Keratinocyte (primary cell): ENCODE measurements around the gene FZR1. TPM values are rescaled to one million over a fixed set of nuclear protein-coding genes. Genes with fewer than 3 reads are reported as not detected.

Source experiments
- DNase-seq: peaks from one replicate; pipeline ENCODE4 v3.0.0-alpha.2; 2011; ENCODE audit warnings: low read depth, missing footprints, low spot score
- FAIRE-seq: peaks from 2 replicates; lab custom pipeline; 2011; peaks lifted over from hg19 to GRCh38; lab: Jason Lieb, UNC
- H2AFZ ChIP-seq: 2 replicates; pipeline ENCODE4 v1.6.0; 2012; ENCODE audit warnings: low read length, control low read depth, inconsistent platforms; ENCODE audit not compliant: control insufficient read depth
- H3K27ac ChIP-seq: 2 replicates; pipeline ENCODE4 v1.5.1; 2011; ENCODE audit warnings: low read length; ENCODE audit not compliant: control insufficient read depth, insufficient read depth
- H3K27me3 ChIP-seq: 3 replicates; pipeline ENCODE4 v1.6.0; 2011; ENCODE audit warnings: low read length; ENCODE audit not compliant: control insufficient read depth, insufficient read depth; ENCODE audit errors: extremely low read depth
- H3K36me3 ChIP-seq, 2 experiments: 2 replicates in 1 of 2; 3 replicates in 1 of 2; pipeline ENCODE4 v1.5.1; 2011; ENCODE audit warnings: low read length in 2 of 2, mild to moderate bottlenecking in 1 of 2; ENCODE audit not compliant: control insufficient read depth in 2 of 2, insufficient read depth in 2 of 2; ENCODE audit errors: extremely low read depth in 1 of 2
- H3K4me1 ChIP-seq: 3 replicates; pipeline ENCODE4 v1.5.1; 2011; ENCODE audit warnings: low read length; ENCODE audit not compliant: control insufficient read depth, insufficient read depth; ENCODE audit errors: extremely low read depth
- H3K4me2 ChIP-seq: 3 replicates; pipeline ENCODE4 v1.6.0; 2011; ENCODE audit warnings: low read depth, low read length; ENCODE audit not compliant: control insufficient read depth, insufficient read depth; ENCODE audit errors: extremely low read depth
- H3K4me3 ChIP-seq, 3 experiments: fragments of 200-600 bp in 1 of 3; sonication (generic) in 1 of 3; 2 replicates in 2 of 3; 3 replicates in 1 of 3; pipeline ENCODE4 v1.5.1; 2011 to 2016; ENCODE audit warnings: low read length in 3 of 3, mild to moderate bottlenecking in 3 of 3, control low read depth in 2 of 3, inconsistent platforms in 1 of 3, low read depth in 1 of 3, mixed read lengths in 1 of 3, mixed run types in 1 of 3, moderate library complexity in 1 of 3; ENCODE audit not compliant: control insufficient read depth in 2 of 3, insufficient read depth in 2 of 3; ENCODE audit errors: extremely low read depth in 1 of 3
- H3K79me2 ChIP-seq: 2 replicates; pipeline ENCODE4 v1.6.0; 2012; ENCODE audit warnings: low read length; ENCODE audit not compliant: control insufficient read depth, insufficient read depth
- H3K9ac ChIP-seq: 3 replicates; pipeline ENCODE4 v1.6.0; 2011; ENCODE audit warnings: low read length; ENCODE audit not compliant: control insufficient read depth, insufficient read depth; ENCODE audit errors: extremely low read depth
- H3K9me1 ChIP-seq: 3 replicates; pipeline ENCODE4 v1.6.0; 2011; ENCODE audit warnings: low read length; ENCODE audit not compliant: control insufficient read depth, insufficient read depth; ENCODE audit errors: extremely low read depth
- H3K9me3 ChIP-seq: 2 replicates; pipeline ENCODE4 v1.5.1; 2012; ENCODE audit warnings: low read depth, low read length; ENCODE audit not compliant: control insufficient read depth
- H4K20me1 ChIP-seq: 3 replicates; pipeline ENCODE4 v1.6.0; 2011; ENCODE audit warnings: low read length; ENCODE audit not compliant: control insufficient read depth, insufficient read depth; ENCODE audit errors: extremely low read depth
- EZH2 ChIP-seq: IDR thresholded peaks from one replicate; pipeline ENCODE4 v1.6.1; 2012; ENCODE audit warnings: inconsistent platforms, mild to moderate bottlenecking, low read length, moderate library complexity
- dilution Hi-C: fragments of 300-500 bp; cut with MboI; formaldehyde crosslinking; loops from one replicate; pipeline ENCODE4 v1.7.0; 2020; ENCODE audit warnings: low sequenced_read_pairs; ENCODE audit not compliant: extremely low pct_ligation_motif_present
- polyA plus RNA-seq, 5 experiments: library from polyadenylated mRNA; depleted of rRNA in 3 of 5; stranded (reverse) in 3 of 5; stranded (forward) in 1 of 5; unstranded in 1 of 5; fragments of >200 nt; gene quantifications; 1 replicate in 1 of 5; 2 replicates in 3 of 5; 3 replicates in 1 of 5; pipeline versions ENCODE4 v1.2.1 to v1.2.3, GENCODE V29; 2011 to 2012; ENCODE audit warnings: missing spikeins in 2 of 5, low read depth in 1 of 5, low replicate concordance in 1 of 5
- TF ChIP-seq, protein P1 (sequence below), 3 experiments: IDR thresholded peaks in 1 of 3; conservative IDR thresholded peaks in 1 of 3; optimal IDR thresholded peaks in 1 of 3; 2 replicates in 2 of 3; 3 replicates in 1 of 3; pipeline versions ENCODE3 to v1.5.1; 2011; ENCODE audit warnings: low read length in 3 of 3, mild to moderate bottlenecking in 3 of 3, moderate library complexity in 2 of 3, control low read depth in 1 of 3, inconsistent platforms in 1 of 3; ENCODE audit not compliant: insufficient read depth in 2 of 3; ENCODE audit errors: extremely low read depth in 1 of 3

Gene FZR1
- polyA plus RNA-seq, 1 donor (not counting 4 experiments of a cell fraction or from before 2014, with no cell fraction given) = 23.3 TPM

DNA sequence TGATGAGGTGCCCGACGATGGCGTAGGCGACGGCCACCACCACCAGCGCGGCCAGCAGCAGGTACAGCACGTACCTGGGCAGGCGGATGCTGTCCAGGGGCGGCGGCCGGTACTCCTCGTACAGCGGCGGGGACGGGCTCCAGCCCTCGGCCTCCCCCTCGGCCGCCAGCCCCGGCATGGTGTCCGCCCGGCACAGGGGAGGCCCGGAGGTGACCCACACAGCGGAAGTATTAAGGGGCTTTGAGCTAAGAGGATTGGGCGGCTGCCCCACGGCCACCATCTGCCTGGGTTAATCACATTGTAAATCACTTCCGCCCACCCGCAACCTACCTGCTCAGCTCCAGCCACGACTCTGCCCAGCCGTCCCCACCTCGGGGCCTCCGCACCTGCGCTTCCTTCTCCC lies 22.9 kb upstream of the FZR1 start, which contains the start of gene SMIM44:
SMIM44 (minus strand) TSS at position 216 of the 403 bp plus-strand sequence; CDS start at position 178, 38 bp downstream.
- Histone ChIP-seq H3K27me3 (peaks cover 24% of the 10 kb centered on the region), H3K4me2 (no peak within 1 kb of the TSS), H4K20me1 (no peaks in the 10 kb centered on the region), H3K4me1 (no peaks in the 10 kb centered on the region), H2AFZ (no peak within 1 kb of the TSS), H3K9me3 (no peaks in the 10 kb centered on the region), H3K9me1 (no peaks in the 10 kb centered on the region), H3K27ac (no peak within 1 kb of the TSS), H3K36me3 (peaks cover 0 to 3% of the 10 kb centered on the region in 2 experiments), H3K4me3 (no peak within 1 kb of the TSS), H3K79me2 (no peaks in the 10 kb centered on the region), H3K9ac (no peak within 1 kb of the TSS)
- dilution Hi-C loops = no loop called here
- FAIRE-seq (no peak), DNase-seq (no peak)
- TF ChIP-seq, protein P1, sequence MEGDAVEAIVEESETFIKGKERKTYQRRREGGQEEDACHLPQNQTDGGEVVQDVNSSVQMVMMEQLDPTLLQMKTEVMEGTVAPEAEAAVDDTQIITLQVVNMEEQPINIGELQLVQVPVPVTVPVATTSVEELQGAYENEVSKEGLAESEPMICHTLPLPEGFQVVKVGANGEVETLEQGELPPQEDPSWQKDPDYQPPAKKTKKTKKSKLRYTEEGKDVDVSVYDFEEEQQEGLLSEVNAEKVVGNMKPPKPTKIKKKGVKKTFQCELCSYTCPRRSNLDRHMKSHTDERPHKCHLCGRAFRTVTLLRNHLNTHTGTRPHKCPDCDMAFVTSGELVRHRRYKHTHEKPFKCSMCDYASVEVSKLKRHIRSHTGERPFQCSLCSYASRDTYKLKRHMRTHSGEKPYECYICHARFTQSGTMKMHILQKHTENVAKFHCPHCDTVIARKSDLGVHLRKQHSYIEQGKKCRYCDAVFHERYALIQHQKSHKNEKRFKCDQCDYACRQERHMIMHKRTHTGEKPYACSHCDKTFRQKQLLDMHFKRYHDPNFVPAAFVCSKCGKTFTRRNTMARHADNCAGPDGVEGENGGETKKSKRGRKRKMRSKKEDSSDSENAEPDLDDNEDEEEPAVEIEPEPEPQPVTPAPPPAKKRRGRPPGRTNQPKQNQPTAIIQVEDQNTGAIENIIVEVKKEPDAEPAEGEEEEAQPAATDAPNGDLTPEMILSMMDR (optimal IDR thresholded peaks at IDR 0.05 in 1 of 3, IDR thresholded peaks at IDR 0.05 in 1 of 3, conservative IDR thresholded peaks at IDR 0.05 in 1 of 3; ENCODE audit: extremely low read depth in 1 of 3, insufficient read depth in 2 of 3, low read length in 3 of 3) = no peak
- no peak for TF ChIP-seq EZH2

- no peak overlapping the region for H3K9ac ChIP-seq
Observed at GRCh38 chr19:3491396-3492119, 14.6 kb upstream of the FZR1 start.

More at GRCh38 chr19:3491396-3492119, 14.6 kb upstream of the FZR1 start:
- Histone ChIP-seq H3K4me2 (no peak overlapping the region), H3K27me3 (no peaks in the 10 kb centered on the region), H4K20me1 (peaks cover 2% of the 10 kb centered on the region), H3K4me3 (no peak overlapping the region), H2AFZ (no peak overlapping the region), H3K9me3 (no peaks in the 10 kb centered on the region), H3K36me3 (peaks cover 13 to 22% of the 10 kb centered on the region in 2 experiments), H3K9me1 (peaks cover 2% of the 10 kb centered on the region), H3K27ac (no peak overlapping the region), H3K79me2 (no peaks in the 10 kb centered on the region), H3K4me1 (no peaks in the 10 kb centered on the region)
- DNase-seq = no peak
- dilution Hi-C loops = no loop called here
- TF ChIP-seq, protein P1 (optimal IDR thresholded peaks at IDR 0.05 in 1 of 3, IDR thresholded peaks at IDR 0.05 in 1 of 3, conservative IDR thresholded peaks at IDR 0.05 in 1 of 3; ENCODE audit: extremely low read depth in 1 of 3, insufficient read depth in 2 of 3, low read length in 3 of 3) = no peak
- TF ChIP-seq EZH2 = no peak
- FAIRE-seq = no peak
